ENCODE results near the gene CYB5RL.
"Not testable (repeated sequence)": the region's sequence is repeated elsewhere in the genome, so short reads cannot be mapped to it uniquely, and the experiment has no call there.

Gene CYB5RL, protein sequence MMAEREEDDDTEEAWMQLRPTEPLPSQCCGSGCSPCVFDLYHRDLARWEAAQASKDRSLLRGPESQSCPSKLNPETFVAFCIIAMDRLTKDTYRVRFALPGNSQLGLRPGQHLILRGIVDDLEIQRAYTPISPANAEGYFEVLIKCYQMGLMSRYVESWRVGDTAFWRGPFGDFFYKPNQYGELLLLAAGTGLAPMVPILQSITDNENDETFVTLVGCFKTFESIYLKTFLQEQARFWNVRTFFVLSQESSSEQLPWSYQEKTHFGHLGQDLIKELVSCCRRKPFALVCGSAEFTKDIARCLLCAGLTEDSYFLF

DNA sequence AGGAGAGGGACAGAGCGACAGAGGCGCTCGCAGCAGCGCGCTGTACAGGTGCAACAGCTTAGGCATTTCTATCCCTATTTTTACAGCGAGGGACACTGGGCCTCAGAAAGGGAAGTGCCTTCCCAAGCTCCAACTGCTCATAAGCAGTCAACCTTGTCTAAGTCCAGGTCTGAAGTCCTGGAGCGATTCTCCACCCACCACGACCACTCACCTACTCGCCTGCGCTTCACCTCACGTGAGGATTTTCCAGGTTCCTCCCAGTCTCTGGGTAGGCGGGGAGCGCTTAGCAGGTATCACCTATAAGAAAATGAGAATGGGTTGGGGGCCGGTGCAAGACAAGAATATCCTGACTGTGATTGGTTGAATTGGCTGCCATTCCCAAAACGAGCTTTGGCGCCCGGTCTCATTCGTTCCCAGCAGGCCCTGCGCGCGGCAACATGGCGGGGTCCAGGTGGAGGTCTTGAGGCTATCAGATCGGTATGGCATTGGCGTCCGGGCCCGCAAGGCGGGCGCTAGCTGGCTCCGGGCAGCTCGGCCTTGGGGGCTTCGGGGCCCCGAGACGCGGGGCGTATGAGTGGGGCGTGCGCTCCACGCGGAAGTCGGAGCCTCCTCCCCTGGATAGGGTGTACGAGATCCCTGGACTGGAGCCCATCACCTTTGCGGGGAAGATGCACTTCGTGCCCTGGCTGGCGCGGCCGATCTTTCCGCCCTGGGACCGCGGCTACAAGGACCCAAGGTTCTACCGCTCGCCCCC, at the start of gene CYB5RL, which contains the start of gene MRPL37:
Gene CYB5RL (minus strand): TSS at position 266 of the 754 bp plus-strand sequence. CDS start 4,414 bp downstream, outside the sequence.
Gene MRPL37 (plus strand): TSS at position 403 of the 754 bp plus-strand sequence. CDS start 77 bp downstream, at position 480.
- peak; percentile 95 for DNase-seq (ENCODE audit: low spot score)

DNA sequence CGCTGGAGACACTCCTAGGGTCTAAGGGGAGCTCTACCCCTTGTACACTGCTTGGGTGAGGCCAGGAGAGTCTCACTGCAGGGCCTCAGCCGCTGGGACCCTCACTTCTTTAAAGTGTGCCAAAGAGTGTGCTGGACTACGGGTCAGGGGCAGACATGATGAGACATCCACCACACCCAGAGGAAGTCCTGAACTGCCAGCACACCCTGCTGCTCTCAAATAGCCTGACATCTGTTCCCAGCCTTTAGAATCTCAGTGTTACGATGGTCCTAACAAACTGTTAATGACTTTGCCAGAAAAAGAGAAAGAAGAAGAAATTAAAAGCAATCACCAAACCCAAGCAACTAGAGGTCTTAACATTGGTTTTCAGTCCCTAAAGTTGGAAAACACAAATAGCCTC, 49.1 kb upstream of the CYB5RL start:
- DNase-seq (ENCODE audit: low spot score): no peak

DNA sequence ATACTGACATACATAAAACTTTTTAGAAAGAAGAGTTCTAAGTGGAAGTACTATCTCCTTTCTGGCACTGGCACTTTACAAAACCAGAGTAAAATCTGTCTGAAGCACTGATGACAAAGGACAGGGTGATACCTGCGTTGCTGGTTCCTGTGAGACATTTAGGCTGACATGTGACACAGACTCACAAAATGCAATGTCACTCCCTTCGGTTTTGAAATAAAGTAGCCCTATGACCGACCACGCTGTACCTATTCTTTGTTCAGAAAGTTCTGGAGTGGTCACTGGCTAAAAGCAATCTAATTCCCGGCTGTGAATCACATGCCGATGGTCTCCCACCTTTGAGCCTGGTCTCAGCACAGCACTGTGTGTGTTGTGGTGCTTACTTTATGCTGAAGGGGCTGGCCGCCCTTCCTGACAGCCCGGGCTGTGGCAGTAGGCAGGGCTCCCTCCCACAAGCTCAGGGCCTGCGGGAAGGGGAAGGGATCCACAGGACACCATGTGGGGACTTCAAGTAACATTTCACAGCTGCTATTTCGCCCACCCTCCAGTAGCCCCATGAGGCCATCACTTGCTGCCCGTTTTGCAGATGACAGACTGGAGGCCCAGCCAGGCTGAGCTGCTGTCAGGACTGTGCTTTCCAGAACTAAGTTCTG, 48.2 kb upstream of the CYB5RL start:
- no peak for DNase-seq (ENCODE audit: low spot score)

DNA sequence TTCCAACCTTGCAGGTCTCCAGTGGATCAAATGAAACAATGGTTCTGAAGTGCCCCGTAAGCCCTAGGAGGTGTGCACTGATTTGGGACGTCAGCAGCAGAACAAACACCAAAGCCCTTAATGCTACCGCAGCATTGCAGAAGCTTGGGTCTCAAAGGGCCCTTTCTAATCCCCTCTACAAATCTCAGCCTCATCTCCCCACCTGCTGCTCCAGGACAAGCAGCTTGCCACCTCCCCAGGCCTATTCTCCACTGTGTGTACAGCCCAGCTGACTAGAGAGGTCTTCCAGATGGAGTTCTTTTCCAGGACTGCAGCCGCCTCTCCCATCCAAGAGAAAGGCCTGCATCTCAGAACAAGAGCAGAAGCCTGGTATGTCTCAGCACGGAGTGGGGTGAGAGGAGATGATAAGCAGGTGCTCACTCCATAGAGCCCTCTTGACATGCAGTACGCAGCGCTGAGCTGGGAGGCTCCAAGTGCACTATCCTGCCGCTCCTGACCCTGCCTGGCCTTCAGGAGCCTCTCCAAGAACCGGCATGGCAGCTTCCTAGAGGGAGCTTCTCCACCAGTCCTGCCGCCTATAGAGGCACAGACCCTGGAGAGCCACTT, 46.4 kb upstream of the CYB5RL start:
- no peak for DNase-seq (ENCODE audit: low spot score)

DNA sequence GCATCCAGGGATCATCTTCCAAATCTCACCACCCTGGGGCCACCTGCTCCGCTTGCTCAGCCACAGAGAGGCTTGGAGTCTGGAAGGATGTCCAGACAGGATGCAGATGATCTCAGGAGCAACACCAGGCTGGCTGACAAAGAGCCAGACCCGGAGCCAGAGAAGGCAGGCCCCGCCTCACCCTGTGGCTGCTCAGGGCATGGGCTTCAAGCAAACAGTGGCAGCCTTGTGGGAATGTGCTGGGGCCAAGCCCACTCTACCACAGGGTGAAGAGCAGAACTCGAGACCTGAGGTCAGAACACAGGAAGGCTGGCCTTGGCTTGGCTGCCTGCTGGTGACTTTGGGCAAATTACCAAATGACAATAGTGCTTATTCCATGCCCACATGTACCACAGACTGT, 45.7 kb upstream of the CYB5RL start:
- DNase-seq (ENCODE audit: low spot score): no peak

DNA sequence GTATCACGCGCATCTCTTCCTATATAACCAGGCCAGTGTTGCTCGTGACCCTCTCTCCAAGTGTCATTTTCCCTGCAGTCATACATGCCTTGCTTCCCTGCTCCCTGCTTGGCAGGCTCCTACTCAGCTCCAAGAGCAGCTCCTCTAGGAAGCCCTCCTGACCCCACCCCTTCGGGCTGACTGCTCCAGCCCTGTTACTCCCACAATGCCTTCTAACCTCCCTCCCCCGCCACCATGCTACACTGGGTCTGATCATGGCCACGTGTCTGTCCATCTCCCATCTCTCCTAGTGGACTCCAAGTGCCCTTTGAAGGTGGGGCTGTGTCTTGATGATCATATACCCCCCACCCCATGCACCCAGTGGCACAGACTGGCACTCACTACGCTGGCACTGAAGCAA, 44.8 kb upstream of the CYB5RL start:
- DNase-seq (ENCODE audit: low spot score): no peak

DNA sequence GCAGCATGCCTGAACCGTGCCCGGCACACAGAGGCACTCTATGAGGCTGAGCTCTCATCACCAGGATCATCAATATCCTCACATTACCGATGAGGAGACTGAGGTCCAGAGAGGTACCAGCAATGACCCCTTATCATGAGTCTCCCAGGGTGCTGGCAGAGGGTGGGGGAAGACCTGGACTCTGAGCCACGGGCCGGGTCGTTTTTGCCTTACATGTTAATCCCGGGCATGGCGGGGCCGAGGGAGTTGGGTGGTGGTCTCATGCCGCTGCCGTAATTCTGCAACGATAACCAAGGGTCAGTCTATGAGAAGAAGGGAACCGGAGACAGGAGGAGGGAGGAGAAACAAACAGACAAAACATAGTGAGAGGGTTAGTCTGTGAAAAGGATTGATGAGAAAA, 43.2 kb upstream of the CYB5RL start:
- DNase-seq (ENCODE audit: low spot score): no peak

DNA sequence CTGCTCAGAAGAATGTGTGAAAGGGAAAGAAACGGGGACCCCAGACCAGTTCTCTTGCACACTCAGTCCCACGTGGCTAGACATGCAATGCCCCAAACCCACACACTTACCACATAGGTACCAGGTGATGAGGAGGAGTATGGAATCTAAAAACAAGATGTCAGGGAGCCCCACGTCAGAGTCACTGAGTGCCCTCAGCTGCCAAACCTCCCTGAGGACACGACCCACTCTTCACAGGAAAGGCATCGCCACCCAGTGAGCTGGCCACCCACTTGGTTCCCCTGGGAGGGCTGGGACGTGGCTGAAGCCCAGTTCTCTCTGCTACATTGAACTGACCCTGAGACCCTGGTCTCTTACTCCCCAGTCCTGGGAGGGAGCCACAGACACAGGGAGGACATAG, 41.5 kb upstream of the CYB5RL start:
- DNase-seq (ENCODE audit: low spot score): no peak

DNA sequence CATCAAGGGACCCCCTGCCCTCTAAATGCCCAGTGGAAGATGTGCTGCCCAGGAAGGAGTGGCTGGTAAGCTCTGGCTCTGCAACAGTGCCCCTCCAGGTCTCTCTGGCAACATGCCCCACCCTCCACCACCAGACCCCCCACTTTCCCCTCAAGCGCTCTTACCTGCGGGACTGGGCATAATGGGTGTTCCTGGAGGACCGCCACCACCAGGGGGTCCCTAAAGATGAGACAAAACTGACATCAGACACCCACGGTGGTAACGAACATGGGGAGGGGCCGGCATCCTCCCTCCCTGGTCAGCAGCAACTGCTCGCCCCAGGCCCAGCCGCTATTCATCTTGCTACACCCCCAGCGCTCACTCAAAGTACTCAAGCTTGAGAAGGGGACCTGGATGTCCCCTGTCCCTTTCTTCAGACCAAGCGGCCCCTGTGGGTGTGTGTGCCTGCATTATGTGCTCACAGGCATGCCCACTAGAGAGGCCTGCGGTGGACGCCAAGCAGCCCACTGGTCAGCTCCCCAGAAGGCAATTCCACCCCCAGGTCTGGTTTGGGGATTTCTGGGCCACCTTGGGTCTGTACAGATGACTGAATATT, 41.0 kb upstream of the CYB5RL start:
- DNase-seq (ENCODE audit: low spot score): no peak

DNA sequence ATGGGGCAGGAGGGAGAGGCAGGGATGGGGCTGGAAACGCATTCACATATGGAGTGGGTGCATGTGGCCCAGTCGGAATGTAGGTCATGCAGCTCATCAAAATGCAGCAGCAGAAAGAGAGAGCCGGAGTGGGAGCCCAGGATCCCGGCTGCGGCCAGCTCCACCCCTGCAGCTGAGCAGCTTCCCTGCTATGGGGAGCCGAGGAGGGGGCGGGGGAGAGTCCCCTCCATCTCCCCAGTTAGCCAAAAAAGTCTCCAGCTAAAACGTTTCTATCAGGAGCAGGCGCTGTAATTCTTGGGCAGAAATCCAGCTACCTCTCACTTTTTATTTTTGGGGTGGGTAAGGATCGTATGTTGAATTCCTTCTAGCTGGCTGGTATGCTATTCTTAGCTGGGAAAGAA, 39.8 kb upstream of the CYB5RL start:
- peak; percentile 53 for DNase-seq (ENCODE audit: low spot score)

DNA sequence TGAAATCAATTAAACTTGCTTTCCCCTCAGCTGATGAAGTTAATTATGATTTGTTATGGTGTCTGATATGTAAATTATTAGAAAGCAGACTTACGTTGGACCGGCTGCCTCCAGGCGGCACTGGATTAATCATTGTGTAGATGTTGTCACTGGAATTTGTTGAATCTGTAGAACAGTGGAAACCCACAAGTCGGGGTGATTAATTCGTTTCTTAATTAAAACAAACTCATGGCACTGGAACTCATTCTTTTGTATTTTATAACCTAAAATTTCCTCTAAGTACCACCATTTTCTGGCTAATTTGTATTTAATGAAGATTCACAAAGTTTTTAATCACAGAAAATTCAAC, 39.2 kb upstream of the CYB5RL start:
- DNase-seq (ENCODE audit: low spot score): no peak

DNA sequence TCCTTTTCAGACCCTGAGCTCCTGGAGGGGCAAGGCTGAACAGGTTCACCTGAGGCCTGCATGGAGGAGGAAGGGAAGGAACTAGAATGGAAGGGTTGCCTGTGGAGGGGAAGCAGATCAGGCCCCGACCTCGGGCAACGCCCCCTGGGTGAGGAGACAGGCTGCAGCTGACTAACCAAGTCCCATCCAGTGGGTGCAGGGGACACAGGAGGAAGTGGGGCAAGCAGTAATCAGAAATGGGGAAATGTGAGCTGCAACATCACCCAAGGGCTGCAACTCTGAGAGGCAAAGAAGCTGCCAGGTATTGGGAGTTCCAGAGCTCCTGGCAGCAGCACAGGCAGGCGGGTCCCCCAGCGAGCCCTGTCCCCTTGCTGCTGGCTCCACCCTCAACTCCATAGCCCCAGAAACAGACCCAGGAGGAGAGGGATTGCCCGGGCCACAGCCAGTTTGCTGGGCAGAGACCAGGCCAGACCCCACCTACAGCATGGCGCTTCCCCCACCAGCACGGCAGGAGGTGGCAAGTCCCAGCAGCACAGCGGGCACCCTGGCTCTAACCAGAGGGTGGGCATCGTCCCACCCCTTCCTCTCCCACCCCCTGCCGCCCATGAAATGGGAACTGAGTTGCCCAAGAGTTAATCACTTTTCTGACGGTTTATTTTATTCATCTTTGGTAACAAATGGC, 38.7 kb upstream of the CYB5RL start:
- DNase-seq (ENCODE audit: low spot score): no peak

DNA sequence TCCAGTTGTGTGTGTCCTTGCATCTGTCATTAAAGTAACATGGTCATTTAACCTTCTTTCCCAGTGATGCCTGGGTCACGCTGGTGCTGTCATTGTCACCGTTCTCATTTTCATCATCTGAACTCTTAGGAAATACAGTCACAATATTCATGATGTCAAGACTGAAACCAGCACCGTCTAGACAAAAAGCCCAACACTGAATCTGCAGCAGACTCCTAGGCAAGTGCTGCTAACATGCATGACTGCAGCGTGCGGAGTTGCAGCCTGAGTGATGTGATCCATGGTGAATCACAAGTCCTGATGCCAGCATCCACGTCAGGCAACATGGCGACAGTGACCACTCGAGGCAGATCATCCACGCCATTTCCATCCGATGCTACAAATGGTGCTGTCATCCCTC, 37.8 kb upstream of the CYB5RL start:
- no peak for DNase-seq (ENCODE audit: low spot score)

DNA sequence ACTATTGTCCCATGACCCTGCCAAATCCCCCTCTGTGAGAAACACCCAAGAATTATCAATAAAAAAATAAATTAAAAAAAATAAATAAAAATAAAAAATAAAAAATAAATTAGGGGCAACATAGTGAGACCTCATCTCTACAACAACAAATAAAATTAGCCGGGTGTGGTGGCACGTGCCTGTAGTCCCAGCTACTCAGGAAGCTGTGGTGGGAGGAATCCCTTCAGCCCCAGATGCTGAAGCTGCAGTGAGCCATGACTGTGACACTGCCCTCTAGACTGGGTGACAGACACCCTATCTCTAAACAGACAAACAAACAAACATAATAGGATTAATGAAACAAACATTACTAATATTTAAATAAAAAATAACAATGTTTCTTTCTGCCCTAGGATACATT, 34.5 kb upstream of the CYB5RL start:
- no peak for DNase-seq (ENCODE audit: low spot score)

DNA sequence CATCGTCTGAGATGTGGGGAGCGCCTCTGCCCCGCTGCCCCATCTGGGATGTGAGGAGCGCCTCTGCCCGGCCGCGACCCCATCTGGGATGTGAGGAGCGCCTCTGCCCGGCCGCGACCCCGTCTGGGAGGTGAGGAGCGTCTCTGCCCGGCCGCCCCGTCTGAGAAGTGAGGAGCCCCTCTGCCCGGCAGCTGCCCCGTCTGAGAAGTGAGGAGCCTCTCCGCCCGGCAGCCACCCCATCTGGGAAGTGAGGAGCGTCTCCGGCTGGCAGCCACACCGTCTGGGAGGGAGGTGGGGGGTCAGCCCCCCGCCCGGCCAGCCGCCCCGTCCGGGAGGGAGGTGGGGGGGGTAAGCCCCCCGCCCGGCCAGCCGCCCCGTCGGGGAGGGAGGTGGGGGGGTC, 33.4 kb upstream of the CYB5RL start:
- not testable (repeated sequence) for DNase-seq (ENCODE audit: low spot score)

DNA sequence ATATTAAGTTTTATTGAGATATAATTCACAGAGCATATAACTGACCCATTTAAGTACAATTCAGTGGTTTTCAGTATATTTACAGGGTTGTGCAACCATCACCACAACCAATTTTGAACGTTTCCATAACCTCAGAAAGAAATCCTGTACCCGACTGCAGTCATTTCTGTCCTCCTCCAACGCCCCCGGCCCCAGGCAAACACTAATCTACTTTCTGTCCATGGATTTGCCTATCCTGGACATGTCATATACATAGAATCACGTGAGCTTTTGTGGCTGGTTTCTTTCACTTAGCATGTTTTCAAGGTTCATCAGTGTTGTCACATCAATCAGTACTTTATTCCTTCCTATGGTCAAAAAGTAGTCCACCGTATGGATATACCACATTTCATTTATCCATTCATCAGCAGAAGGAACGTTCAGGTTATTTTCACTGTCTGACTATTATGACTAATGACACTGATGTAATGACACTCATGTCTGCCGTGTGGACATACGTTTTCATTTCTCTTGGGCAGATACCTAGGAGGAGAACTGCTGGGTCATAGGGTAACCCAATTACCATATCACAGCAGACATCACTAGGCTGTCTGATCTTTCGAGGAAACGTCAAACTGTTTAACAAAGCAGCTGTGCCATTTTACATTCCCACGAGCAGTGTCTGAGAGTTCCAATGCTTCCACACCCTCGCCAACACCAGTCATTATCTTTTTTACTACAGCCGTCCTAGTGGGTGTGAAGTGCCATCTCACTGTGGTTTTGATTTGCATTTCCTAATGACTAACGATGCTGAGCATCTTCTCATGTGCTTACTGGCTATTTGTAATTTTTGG, 30.9 kb upstream of the CYB5RL start:
- no peak for DNase-seq (ENCODE audit: low spot score)

DNA sequence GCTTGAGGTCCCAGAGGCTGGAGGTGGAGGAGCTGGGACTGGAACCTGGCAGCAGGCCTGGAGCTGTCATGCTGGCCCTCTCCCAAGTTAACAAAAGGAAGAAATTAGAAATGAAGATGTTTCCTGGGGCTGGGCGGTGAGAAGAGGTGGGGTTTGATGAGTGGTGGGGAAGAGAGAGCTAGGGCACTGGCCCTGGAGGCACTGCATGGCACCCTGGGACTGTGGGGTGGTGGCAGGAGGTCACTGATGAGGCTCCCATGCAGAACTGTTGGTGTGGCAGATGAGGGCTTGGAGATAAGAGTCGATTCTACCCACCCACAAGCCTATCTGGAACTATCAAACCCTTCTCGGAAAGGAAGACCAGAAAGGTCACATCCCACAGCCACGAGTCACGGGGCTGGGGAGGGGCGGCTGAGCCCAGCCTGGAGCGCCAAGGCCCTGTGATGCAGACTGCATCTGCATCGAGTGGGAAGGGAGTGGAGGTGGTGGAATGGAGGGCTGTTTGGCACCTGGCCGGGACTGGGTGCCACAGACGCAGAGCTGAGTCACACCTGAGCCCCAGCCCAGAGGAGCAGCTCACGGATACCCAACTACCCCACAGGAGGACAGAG, 29.6 kb upstream of the CYB5RL start:
- no peak for DNase-seq (ENCODE audit: low spot score)

DNA sequence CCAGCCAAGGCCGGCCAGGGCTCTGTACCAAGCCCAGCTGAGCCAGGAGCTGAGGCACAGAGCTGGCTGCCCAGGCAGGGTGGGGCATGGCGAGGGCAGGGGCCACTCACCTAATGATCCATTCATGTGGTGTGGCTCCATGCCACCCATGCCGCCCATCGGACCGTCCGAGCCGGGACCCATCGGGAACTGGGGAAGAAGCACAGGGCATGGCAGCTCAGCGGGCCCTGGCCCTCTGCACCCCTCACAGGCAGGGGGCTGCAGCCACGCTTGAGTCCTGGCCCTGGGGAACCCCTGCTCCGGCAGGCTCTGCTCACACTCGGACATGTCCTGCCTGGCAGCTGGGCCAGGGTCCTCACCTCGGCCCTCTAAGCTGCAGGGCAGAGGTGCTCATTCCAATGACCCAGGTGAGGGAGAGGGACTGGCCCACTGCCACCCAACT, 28.8 kb upstream of the CYB5RL start:
- no peak for DNase-seq (ENCODE audit: low spot score)

DNA sequence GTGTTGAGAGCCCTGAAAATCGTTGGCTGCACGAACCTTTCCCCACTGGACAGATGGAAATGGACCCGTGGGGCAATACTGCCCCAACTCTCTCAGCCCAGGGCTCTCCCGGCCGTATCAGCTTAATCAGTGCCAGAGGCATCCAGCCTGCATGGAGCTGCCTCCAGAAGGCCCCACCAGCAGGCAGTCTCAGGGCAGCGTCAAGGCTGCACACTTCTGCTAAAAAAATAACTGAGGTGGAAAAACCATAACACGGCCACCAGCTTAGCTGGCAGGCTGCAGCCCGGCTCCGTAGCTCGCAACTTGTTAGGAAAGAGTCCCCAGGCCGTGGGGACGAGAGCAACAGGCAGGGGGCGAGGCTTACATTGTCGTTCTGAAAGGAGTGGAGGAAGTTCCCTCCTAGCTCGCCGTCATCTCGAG, 28.1 kb upstream of the CYB5RL start:
- no peak for DNase-seq (ENCODE audit: low spot score)

DNA sequence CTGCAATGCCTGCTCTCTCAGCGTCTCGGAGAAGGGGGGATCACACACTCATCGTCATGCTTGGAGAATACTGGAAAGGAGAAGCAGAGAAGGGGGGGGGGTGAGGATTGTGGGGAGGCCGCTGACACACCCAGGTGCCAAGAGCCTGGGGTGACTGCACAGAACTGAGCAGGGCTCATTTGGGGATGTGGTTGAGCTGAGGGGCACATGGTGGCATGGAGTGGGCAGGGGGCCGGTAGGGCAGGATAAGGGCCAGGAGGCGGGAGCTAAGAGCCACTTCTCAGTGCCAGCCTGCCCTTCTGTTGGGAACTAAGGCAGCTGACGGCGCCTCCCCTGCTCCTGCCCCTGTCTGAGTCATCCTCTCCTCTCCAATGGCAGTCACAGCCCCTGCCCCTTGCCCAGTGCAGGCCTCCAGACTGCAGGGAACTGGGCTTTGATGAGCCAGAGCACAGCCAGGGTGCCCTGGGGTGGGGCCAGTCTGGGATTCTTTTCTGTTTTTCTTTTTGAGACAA, 27.3 kb upstream of the CYB5RL start:
- DNase-seq (ENCODE audit: low spot score): peak; percentile 47

All from Ammon's horn (tissue), 1 donor.